Measurements from ENCODE around the gene LRRN2.

DNA sequence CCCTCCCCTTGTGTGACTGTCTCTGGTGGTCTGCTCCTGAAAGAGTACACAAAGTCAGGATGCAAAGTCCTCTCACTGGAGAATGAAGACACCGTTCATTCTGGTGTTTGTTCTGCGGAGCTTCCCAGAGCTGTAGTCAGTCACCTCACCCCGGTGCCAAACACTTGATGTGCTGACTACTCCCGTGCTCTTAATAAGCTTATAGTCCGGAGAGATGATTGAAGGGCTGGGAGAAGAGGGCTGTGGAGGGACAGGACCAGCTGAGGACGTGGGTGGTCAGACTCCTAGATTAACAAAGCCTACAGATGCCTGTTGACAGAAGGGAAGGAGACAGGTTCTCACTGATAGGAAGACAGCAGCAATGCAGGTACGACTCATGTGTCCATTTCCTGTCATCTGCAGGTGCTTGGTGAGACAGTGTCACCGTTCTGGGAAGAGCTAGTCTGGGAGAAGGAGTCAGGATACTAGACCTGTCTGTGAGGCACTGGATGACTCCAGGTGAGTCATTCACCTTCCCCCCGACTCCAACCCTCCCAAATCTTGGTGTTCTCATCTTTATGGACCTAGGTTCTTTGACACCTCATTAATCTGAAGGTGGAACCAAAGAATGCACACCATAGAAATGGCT lies 40.4 kb upstream of the LRRN2 start:
- TF ChIP-seq, protein P1, sequence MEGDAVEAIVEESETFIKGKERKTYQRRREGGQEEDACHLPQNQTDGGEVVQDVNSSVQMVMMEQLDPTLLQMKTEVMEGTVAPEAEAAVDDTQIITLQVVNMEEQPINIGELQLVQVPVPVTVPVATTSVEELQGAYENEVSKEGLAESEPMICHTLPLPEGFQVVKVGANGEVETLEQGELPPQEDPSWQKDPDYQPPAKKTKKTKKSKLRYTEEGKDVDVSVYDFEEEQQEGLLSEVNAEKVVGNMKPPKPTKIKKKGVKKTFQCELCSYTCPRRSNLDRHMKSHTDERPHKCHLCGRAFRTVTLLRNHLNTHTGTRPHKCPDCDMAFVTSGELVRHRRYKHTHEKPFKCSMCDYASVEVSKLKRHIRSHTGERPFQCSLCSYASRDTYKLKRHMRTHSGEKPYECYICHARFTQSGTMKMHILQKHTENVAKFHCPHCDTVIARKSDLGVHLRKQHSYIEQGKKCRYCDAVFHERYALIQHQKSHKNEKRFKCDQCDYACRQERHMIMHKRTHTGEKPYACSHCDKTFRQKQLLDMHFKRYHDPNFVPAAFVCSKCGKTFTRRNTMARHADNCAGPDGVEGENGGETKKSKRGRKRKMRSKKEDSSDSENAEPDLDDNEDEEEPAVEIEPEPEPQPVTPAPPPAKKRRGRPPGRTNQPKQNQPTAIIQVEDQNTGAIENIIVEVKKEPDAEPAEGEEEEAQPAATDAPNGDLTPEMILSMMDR (IDR thresholded peaks at IDR 0.05), result no peak
- TF ChIP-seq POLR2A (IDR thresholded peaks at IDR 0.05) (no peak), POLR2AphosphoS5 (IDR thresholded peaks at IDR 0.05) (no peak)

All from sigmoid colon (tissue), 4 donors.